Colonic mucosa (tissue), 4 donors: ENCODE results near the gene CAPZB. TPM values are rescaled to one million over a fixed set of nuclear protein-coding genes. Genes with fewer than 3 reads are reported as not detected.

Experiments
- DNase-seq: peaks from one replicate; pipeline ENCODE4 v3.0.0-alpha.2; 2020
- H3K27ac ChIP-seq: fragments of 200-600 bp; one replicate; pipeline ENCODE4 v1.8.0; 2021
- H3K27me3 ChIP-seq: fragments of 200-600 bp; one replicate; pipeline ENCODE4 v1.8.0; 2021
- H3K36me3 ChIP-seq: fragments of 200-600 bp; one replicate; pipeline ENCODE4 v1.8.0; 2021
- H3K4me1 ChIP-seq: fragments of 200-600 bp; one replicate; pipeline ENCODE4 v1.8.0; 2021; ENCODE audit warnings: mild to moderate bottlenecking
- H3K4me3 ChIP-seq: fragments of 200-600 bp; one replicate; pipeline ENCODE4 v1.8.0; 2021
- H3K9ac ChIP-seq, 2 donors: one replicate each; pipeline ENCODE4 v1.7.0; 2013; ENCODE audit warnings: control low read depth in 2 of 2, low read depth in 2 of 2, low read length in 2 of 2
- H3K9me3 ChIP-seq: fragments of 200-600 bp; one replicate; pipeline ENCODE4 v1.8.0; 2021
- CTCF ChIP-seq: fragments of 200-600 bp; IDR thresholded peaks from one replicate; pipeline ENCODE4 v1.8.0; 2022; ENCODE audit warnings: antibody characterized with exemption, mild to moderate bottlenecking
- intact Hi-C: fragments of 100-400 bp; cut with DNase I; formaldehyde crosslinking; loops from one replicate; pipeline ENCODE4 v1.14.1; 2022
- total RNA-seq, 2 donors: library from RNA; stranded (reverse); fragmentation: NEBNext Ultra II Directional in 1 of 2; extraction: Animal tissue kit (Norgen Biotek cat#: 25700) in 1 of 2; gene quantifications; one replicate each; pipeline ENCODE4 v1.2.1, GENCODE V29; 2021
- donor health status: healthy.
- donor health status: DM: no; HTN: no; CAD: no.
- donor health status: DM: no; HTN: no; CAD: no.

The CAPZB gene
- total RNA-seq, 2 donors from 2014 or later = 397 to 407 TPM

GRCh38 chr1:19351873-19352272 is 133.5 kb downstream of the CAPZB start:
- no peak for DNase-seq
- intact Hi-C loops = no loop called here
- Histone ChIP-seq H3K9me3 (no peaks in the 10 kb centered on the region), H3K4me3 (no peak overlapping the region), H3K27ac (no peak overlapping the region), H3K9ac (no peak overlapping the region), H3K27me3 (no peaks in the 10 kb centered on the region), H3K36me3 (peaks cover 16% of the 10 kb centered on the region), H3K4me1 (no peaks in the 10 kb centered on the region)
- no peak for TF ChIP-seq CTCF

- Histone ChIP-seq H3K36me3 (peaks cover 16% of the 10 kb centered on the region), H3K4me3 (no peak overlapping the region), H3K4me1 (no peaks in the 10 kb centered on the region), H3K27me3 (no peaks in the 10 kb centered on the region), H3K9ac (no peak overlapping the region), H3K9me3 (no peaks in the 10 kb centered on the region), H3K27ac (no peak overlapping the region)
- DNase-seq = no peak
- TF ChIP-seq CTCF = no peak
- intact Hi-C loops = no loop called here
These were observed 134.8 kb downstream of the CAPZB start for GRCh38 chr1:19350566-19350965.

- Histone ChIP-seq H3K36me3 (peaks cover 16% of the 10 kb centered on the region), H3K4me1 (no peaks in the 10 kb centered on the region), H3K27ac (no peak overlapping the region), H3K9me3 (no peaks in the 10 kb centered on the region), H3K9ac (no peak overlapping the region), H3K4me3 (no peak overlapping the region), H3K27me3 (no peaks in the 10 kb centered on the region)
- TF ChIP-seq CTCF = no peak
- DNase-seq = no peak
- intact Hi-C loops = loop anchor here (5.0 kb wide), 1 partner anchor 232 kb away; no protein-coding TSS in a partner anchor
These were observed 135.3 kb downstream of the CAPZB start for GRCh38 chr1:19349999-19350398.

GRCh38 chr1:19348441-19349198 is 136.7 kb downstream of the CAPZB start:
- H3K4me1 ChIP-seq = no peaks in the 10 kb centered on the region
- no peak for DNase-seq
- no peak overlapping the region for H3K4me3 ChIP-seq
- no peak overlapping the region for H3K9ac ChIP-seq
- H3K9me3 ChIP-seq = no peaks in the 10 kb centered on the region
- TF ChIP-seq CTCF = no peak
- no peak overlapping the region for H3K27ac ChIP-seq
- H3K36me3 ChIP-seq = peaks cover 16% of the 10 kb centered on the region
- intact Hi-C loops = loop anchor here (5.0 kb wide), 1 partner anchor 234 kb away; no protein-coding TSS in a partner anchor
- no peaks in the 10 kb centered on the region for H3K27me3 ChIP-seq

GRCh38 chr1:19347533-19348172 is 137.7 kb downstream of the CAPZB start:
- no peaks in the 10 kb centered on the region for H3K9me3 ChIP-seq
- no peak overlapping the region for H3K4me3 ChIP-seq
- intact Hi-C loops = loop anchor here (5.0 kb wide), 1 partner anchor 235 kb away; no protein-coding TSS in a partner anchor
- H3K27ac ChIP-seq = no peak overlapping the region
- H3K27me3 ChIP-seq = no peaks in the 10 kb centered on the region
- no peak overlapping the region for H3K9ac ChIP-seq
- peaks cover 20% of the 10 kb centered on the region for H3K36me3 ChIP-seq
- TF ChIP-seq CTCF = no peak
- no peak for DNase-seq
- H3K4me1 ChIP-seq = no peaks in the 10 kb centered on the region
